ENCODE results near the gene STAT2. TPM values are rescaled to one million over a fixed set of nuclear protein-coding genes. Genes with fewer than 3 reads are reported as not detected.
"Not testable (repeated sequence)": the region's sequence is repeated elsewhere in the genome, so short reads cannot be mapped to it uniquely, and the experiment has no call there.

Gene STAT2
- total RNA-seq, 1 donor from 2014 or later, result 199 TPM

- no peak for TF ChIP-seq CTCF (IDR thresholded peaks at IDR 0.05)
- H3K36me3 ChIP-seq, result peaks cover 70% of the 10 kb centered on the region
These were observed 33.8 kb downstream of the STAT2 start for GRCh38 chr12:56326126-56326525.

GRCh38 chr12:56324206-56324605 is 35.7 kb downstream of the STAT2 start:
- DNase-seq (peak; percentile 1), ATAC-seq (no peak)
- TF ChIP-seq CTCF (IDR thresholded peaks at IDR 0.05), result no peak
- intact Hi-C loops (cut with DNase I), result no loop called here
- Histone ChIP-seq H3K4me1 (no peaks in the 10 kb centered on the region), H3K27me3 (no peaks in the 10 kb centered on the region), H3K9me3 (no peaks in the 10 kb centered on the region), H3K4me3 (no peak overlapping the region), H3K27ac (no peak overlapping the region), H3K36me3 (peaks cover 89% of the 10 kb centered on the region)

More at GRCh38 chr12:56326126-56326525, 33.8 kb downstream of the STAT2 start:
- no peaks in the 10 kb centered on the region for H3K9me3 ChIP-seq
- no peaks in the 10 kb centered on the region for H3K4me1 ChIP-seq
- H3K27ac ChIP-seq, result no peak overlapping the region
- no peak for ATAC-seq
- intact Hi-C loops (cut with DNase I), result no loop called here
- H3K4me3 ChIP-seq, result no peak overlapping the region
- no peaks in the 10 kb centered on the region for H3K27me3 ChIP-seq
- DNase-seq, result peak; percentile 43

GRCh38 chr12:56321610-56322009 is 38.3 kb downstream of the STAT2 start:
- peaks cover 83% of the 10 kb centered on the region for H3K36me3 ChIP-seq
- ATAC-seq; H3K4me1 ChIP-seq; intact Hi-C loops (cut with DNase I); H3K9me3 ChIP-seq; H3K27ac ChIP-seq; H3K27me3 ChIP-seq; H3K4me3 ChIP-seq; DNase-seq: not testable (repeated sequence)

GRCh38 chr12:56321027-56321426 is 38.9 kb downstream of the STAT2 start:
- Histone ChIP-seq H3K4me3 (no peak overlapping the region), H3K27me3 (no peaks in the 10 kb centered on the region), H3K27ac (no peak overlapping the region), H3K4me1 (no peaks in the 10 kb centered on the region), H3K9me3 (no peaks in the 10 kb centered on the region), H3K36me3 (peaks cover 78% of the 10 kb centered on the region)
- TF ChIP-seq CTCF (IDR thresholded peaks at IDR 0.05), result no peak
- DNase-seq (no peak), ATAC-seq (no peak)
- intact Hi-C loops (cut with DNase I), result no loop called here

- Histone ChIP-seq H3K4me1 (peaks cover 8% of the 10 kb centered on the region), H3K27ac (no peak overlapping the region), H3K27me3 (no peaks in the 10 kb centered on the region), H3K36me3 (peaks cover 51% of the 10 kb centered on the region), H3K9me3 (no peaks in the 10 kb centered on the region), H3K4me3 (no peak overlapping the region)
- intact Hi-C loops (cut with DNase I), result no loop called here
- DNase-seq, result no peak
- TF ChIP-seq CTCF (IDR thresholded peaks at IDR 0.05), result no peak
- ATAC-seq, result no peak
These were observed 42.2 kb downstream of the STAT2 start for GRCh38 chr12:56317675-56318074.

GRCh38 chr12:56315622-56316473 is 44.1 kb downstream of the STAT2 start, which contains the start of gene CNPY2:
Gene CNPY2 (minus strand): TSS chr12:56315988. CDS start chr12:56315217, 771 bp downstream.
- Histone ChIP-seq H3K9me3 (no peaks in the 10 kb centered on the region), H3K4me3 (peak within 1 kb of the TSS; percentile 93), H3K27ac (peak within 1 kb of the TSS; percentile 93), H3K27me3 (no peaks in the 10 kb centered on the region), H3K36me3 (peaks cover 51% of the 10 kb centered on the region), H3K4me1 (peaks cover 8% of the 10 kb centered on the region)
- intact Hi-C loops (cut with DNase I), result no loop called here
- DNase-seq (peak; percentile 98), ATAC-seq (peak; percentile 96)
- TF ChIP-seq CTCF (IDR thresholded peaks at IDR 0.05), result no peak
